HG02678 (cell line): Measurements from ENCODE around the gene PDLIM7.
A peak's percentile ranks its signal among the peaks of the same experiment; 100 is the strongest.

Experiments
- ATAC-seq: cut with Tn5 transposase; IDR thresholded peaks from one replicate; pipeline ENCODE4 v1.9.1; 2021; ENCODE audit warnings: mild to moderate bottlenecking, moderate library complexity; ENCODE audit not compliant: unreplicated experiment

Gene PDLIM7

DNA sequence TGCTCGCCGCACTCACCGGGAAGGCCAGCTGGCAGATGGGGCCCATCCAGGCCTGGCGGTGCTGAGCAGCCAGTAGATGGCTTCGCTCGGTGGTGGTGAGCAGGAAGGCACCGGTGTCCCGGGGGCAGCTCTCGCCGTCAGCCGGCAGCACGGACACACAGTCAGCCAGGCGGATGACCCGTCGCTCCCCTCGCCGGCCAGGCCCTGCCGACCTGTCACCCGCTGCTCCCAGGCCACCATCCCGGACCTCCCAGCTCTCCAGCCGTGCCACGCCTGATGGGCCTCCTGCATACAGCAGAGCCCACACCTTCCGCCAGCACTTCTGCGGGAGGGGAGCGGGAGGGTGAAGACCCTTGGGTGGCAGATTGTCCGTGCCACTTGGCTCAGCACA lies 10.8 kb upstream of the PDLIM7 start:
- no peak for ATAC-seq

DNA sequence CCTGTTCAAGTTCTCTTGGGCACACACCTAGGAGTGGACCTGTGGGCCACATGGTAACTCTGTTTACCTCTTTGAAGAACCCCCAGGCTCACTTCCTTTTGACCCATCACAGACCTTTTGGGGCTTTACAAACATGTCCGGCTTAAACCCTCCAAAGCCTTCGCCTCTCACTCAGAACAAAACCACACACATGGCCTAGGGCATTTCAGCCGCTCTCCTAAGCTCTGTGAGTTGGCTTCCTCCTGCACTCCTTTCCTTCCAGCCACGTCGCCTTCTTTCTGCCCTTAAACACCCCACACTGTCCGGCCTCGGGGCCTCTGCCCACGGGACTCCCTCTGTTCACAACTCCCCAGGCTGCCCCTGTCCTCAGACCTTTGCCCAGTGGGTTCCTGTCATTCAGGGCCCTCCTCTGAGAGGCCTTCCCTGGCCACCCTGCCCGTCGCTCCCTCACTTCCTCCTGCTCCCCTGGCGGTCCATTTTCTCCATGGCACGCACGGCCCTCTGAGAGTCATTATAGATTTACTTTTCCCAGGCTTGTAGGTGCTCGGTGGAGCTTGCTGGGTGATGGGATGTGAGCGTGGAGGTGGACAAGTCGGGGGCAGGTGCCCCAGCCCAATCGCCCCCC lies 10.3 kb upstream of the PDLIM7 start:
- no peak for ATAC-seq

DNA sequence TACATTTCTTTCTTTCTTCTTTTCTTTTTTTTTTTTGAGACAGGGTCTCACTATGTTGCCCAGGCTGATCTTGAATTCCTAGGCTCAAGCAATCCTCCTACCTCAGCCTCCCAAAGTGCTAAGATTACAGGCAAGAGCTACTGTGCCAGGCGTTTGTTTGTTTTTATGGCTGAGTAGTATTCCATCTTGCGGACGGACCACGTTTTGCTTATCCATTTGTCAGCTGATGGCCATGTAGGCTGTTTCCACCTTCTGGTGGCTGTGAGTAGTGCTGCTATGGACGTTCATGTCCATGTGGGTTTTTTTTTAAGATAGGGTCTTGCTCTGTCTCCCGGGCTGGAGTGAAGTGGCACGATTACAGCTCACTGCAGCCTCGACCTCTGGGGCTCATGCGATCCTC lies 9.8 kb upstream of the PDLIM7 start:
- ATAC-seq: no peak

DNA sequence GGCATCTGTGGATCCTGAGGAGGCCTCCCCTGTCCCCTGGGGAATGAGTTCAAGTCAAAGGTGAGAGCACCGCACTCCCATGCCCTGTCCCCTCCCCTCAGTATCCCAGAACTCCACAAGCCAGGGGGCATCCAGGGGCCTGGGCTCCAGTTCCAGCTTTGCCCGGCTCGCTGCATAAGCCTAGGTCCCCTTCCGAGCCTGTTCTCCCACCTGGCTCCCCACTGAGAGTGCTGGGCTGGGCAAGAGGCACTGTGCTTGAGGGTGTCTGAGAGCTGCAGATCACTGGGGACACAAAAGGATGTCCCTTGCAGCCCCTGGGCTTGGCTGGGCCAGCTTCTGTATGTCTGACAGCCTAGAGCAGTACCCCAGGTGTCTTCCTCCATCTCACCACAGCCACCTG lies 7.7 kb upstream of the PDLIM7 start:
- ATAC-seq: no peak

DNA sequence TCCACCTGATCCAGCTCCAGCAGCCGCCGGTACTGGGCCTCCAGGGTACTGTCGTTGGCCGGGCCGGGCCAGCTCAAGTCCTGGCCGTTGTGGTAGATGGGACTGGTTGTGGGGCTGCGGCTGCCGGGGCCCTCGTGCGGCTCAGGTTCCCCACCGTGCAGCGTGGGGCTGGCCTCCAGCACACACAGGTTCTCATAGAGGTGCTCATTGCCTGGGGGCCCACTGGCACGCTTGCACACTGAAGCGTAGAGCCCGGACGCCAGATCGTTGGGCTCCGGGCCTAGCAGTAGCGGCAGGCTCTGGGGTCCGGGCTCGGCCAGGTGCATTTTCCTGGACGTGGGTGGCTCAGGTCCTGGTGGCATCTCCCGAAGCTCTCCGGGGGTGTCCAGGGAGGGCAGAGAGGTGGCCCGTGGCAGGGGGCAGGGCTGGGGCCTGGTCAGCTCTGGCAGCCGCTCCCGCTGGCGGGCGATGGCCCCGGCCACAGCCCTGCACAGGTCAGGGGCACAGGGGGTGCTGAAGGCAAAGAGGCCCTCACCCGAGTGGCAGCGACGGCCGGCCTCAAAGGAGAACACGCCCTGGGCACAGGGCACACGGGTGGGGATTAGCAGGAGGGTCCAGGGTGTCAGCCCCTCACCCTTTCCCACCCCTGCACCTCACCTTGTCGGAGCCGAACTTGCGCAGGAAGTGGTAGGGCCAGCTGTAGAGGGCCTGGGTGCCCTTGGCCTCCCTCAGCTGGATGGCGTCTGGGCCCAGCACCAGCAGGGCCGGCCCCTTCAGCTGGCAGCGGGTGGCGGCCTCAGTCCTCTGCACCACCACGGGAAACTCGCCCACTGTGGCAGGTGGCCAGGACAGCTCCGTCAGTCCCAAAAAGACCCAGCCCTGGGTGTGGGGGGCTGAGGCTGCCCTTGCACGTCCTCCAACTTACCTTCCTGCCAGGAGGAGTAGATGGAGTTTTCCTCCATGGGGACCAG lies 7.0 kb upstream of the PDLIM7 start:
- no peak for ATAC-seq

DNA sequence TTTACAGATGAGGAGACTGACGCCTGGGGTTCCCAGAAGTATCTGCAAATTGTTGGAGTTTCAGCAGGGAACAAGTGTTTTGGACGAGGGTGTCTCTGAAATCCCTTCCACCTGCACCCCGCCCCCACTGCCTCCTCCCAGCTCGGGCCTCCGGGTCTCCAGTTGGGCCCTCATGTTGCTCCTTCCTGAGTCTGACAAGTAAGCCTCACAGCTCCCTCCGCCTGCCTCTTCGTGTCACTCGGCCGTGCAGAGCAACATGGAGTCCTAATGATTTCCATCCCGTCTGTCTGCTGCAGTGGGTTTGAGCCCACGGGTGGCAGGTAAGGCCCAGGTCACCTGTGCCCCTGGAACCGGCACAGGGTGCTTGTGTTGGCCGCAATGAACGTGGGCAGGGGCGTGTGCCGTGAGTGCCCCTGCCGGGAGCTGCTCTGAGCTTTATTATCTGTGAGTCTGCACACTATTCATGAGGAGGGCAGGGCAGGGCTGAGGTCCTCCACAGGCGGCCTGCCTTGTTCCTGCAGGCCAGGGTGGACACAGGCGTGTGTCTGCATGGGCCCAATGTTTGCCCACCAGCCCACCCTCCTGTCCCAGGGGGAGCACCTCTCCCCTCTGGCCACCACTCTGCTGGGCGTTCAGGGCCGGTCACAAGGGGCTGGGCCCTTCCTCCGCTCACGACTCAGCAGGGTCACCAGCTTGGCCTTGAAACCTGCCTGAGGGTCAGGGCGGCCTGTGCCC lies 6.1 kb upstream of the PDLIM7 start:
- no peak for ATAC-seq

DNA sequence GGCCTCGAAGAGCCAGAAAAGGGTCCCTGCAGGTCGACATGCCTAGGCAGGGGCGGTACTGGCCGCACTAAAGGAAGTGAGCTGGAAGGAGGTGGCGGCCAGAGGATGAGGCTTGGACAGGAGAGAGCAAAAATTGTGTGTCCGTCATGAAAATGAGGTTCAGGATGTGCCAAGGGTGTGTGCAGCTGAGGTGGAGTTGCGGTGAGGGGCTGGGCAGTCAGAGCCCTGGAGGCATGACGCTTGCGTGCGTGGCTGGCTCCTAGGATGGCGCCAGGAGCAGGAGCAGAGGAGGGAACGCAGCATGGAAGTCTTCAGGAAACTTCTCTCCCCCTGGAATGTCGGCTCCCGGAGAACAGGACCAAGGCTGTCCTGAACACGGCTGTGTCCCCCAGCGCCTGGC lies 5.5 kb upstream of the PDLIM7 start:
- ATAC-seq: no peak

DNA sequence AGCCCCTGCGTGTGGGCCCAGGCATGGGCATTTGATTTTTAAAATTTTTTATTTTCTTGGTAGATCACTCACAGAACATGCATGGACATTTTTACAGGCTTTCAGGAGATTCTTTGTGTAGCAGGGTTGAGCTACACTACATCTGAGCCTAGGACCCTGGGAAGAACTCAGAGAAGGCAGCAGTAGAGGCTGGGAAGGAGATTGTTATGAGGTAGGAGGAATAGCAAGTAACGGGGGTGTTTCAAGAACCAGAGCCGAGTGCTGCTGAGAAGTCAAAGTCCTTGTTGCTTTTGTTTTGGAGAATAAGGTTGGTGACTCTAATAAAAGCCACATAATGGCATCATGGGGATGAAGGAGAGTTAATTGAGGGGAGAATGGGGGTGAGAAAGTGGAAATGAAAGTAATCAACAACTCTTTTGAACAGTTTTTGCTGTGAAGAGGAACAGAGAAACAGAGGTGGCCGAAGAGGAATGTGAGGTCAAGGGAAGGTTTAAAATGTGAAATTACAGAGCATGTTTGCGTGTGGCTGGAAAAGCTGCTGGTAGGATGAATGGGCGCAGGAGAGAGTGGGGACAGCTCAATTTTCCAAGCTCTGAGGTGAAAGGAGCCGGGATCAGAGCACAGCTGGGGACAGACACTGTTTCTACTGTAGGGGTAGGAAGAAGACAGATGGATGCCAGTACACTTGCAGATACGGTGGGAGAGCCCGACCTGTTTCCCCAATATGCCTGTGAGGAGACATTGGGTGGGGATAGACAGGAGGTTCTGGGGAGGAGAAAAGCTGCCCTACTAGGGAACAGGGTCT lies 4.7 kb upstream of the PDLIM7 start:
- ATAC-seq: no peak

DNA sequence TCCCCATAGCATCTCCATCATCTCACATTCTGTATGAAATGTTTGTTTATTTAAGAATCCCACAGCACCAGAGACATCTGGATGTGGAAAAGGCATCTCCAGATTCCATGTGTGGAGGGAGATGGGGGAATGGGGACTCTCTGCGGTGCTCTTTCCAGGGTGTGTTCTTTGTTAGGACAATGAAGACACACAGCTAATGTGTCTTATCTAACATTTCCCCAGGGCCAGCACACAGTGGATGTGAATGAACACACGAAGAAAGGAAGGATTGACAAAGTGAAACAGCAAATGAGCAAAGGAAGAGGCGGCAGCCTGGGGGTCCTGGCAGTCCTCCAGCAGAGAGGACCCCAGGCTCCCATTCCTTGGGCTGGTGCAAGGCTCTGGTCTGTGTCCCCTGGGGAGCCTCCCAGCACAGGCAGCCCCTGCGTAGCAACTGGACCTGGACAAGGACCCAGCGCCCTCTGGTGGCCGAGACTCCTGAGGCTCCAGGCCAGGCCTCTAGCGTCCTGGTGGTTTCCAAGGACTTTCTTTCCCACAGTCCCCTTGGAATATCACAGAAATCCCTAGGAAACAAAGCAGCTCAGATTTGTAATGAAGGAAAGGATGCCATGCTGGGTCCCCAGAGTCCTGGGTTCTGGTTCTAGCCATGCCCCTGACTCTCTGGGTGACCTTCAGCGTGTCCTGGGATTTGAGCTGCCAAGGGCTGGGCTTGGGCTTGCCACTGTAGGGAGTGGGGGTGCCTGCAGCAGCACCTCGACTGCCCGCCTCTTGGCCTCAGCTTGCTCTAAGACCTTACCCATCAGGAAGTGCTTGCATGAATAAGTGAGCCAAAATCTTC lies 3.5 kb upstream of the PDLIM7 start:
- ATAC-seq: peak; percentile 30

DNA sequence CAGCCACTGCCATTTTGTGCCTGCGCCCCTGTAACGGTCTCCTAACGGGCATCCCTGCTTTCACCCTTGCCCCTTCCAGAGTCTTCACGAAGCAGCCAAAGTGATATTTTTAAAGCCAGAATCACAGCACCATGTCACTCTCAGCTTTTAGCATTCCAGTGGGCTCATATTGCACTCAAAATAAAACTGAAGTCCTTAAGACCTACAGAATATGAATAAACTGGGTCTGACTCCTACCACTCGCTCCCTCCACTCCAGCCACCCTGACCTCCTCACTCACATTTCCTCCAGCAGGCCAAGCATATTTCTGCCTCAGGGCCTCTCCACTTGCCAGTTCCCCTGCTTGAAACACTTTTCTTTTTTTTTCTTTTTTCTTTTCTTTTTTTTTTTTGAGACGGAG lies 2.4 kb upstream of the PDLIM7 start:
- ATAC-seq: no peak

DNA sequence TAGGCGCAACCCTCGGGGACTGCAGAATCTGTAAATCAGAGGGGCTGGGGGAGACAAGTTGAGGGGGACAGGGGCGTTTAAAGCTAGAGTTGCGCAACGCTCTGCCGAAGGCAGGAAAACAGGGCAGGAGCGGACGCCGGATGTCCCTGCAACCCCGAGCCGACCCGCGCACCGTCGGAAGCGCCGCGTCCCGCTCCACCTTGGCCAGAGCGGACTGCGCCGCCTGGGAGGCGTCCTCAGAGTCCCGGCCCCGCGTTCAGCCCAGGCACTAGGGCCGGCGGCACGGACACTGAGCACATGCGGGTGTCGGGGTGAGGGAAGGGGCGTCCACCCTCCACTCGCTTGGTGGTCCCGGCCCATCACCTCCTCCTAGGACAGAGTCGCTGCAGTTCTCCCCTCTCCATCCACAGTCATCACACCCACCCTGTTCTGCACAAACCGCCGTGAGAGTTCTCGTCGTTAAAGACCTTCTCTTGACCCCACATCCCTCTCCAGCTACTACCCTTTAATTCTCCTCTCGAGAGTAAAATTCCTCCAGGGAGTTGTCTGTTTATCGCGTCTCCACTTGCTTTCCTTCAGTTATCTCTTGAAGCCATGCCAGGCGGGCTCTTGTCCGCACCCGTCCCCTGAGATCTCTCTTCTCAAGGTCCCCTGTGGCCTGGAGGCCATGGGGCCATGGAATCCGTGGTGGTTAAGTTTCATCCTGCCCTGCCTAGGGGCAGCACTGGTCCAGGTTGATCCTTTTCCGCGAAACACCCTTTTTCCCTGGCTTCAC lies 796 bp upstream of the PDLIM7 start:
- no peak for ATAC-seq

DNA sequence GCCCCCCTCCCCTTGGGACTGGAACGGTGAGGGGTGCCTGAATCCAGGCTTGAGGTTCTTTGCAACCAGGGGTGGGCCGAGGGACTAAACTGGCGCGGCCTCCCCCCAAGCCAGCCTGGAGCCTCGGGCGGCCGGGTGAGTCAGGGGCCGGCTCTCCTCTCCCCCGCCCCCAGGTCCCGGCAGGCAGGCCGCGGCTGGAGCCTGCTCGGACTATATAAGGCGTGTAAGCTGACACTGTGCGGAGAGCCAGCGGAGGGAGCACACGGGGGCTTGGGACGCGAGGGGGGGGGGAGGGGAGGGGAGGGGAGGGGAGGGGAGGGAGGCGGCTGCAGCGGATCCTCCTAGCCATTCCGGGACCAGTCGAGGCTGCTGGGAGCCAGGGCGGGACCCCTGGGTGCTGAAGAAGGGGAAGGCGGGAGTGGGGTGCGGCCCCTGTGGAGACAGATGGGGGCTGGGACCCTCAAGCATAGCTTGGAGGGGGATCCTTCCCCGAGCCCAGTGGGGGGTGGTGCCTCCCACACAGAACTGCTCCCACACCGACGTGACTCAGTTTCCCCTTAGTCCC lies 595 bp downstream of the PDLIM7 start:
- no peak for ATAC-seq

DNA sequence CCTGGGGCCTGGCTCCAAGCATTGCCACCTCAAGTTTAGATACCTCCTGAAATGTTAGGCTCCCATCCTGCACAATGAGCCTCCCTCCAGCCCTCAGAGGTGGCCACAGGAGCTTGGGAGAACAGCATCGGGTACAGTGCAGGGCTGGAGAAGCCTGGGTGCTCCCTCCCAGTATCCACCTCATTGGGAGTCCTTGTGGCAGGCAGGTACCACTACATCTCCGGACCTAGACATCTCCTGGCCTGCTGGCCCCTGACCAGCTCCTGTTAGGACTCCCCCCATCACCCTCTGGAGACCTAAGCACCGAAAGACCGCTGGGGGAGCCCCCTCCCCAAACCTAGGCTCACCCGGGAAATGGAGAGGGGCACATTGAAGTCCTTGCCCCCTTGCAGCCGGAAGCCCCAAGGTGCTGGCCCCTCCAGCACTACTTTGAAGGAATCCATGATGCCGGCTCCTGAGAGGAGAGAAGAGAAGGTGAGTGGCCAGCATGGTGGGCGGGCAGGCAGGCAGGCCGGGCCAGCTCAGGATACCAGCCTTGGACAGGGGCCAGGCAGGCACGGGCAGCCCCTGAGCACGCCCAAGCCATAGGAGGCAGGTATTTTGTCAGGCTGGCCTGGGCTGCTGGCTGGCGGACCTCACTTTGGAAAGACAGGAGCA lies 1.2 kb downstream of the PDLIM7 start:
- no peak for ATAC-seq

DNA sequence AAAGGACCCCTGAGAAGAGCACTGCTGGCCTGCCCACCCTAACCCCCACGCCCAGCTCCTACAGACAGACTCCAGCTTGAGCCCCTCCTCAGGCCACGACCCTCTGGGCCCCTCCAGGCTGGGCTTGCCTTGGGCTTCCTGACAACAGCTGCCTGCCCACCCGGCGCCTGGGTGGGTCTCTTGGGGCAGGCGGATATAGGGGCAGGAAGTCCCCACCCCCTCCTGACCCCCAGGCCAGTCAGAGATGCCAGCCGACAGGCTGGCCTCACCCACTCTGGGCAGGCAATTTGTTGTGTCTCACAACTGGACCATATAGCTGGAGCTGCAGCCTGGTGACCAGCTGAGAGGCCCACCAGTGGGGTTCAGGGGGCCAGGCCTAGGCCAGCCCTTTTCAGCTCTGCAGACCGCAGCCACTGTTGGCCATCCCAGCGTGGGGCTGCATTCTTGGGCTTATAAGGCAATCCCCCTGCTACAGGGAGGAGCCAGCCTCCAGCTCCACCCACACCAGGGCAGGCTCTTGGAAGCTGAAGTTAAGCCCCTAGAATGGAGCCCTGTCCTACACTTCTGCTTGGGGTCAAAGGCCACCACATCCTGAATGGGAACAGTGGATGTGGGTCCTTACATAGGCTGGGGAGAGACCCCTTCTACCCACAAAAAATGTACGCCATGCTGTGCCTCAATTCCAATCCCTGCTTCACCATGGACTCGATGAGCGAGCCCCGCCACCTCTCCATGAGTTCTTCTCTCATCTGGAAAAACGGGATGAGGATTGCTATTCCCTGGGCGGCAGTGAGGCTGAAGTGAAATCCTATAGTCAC lies 2.0 kb downstream of the PDLIM7 start:
- no peak for ATAC-seq

DNA sequence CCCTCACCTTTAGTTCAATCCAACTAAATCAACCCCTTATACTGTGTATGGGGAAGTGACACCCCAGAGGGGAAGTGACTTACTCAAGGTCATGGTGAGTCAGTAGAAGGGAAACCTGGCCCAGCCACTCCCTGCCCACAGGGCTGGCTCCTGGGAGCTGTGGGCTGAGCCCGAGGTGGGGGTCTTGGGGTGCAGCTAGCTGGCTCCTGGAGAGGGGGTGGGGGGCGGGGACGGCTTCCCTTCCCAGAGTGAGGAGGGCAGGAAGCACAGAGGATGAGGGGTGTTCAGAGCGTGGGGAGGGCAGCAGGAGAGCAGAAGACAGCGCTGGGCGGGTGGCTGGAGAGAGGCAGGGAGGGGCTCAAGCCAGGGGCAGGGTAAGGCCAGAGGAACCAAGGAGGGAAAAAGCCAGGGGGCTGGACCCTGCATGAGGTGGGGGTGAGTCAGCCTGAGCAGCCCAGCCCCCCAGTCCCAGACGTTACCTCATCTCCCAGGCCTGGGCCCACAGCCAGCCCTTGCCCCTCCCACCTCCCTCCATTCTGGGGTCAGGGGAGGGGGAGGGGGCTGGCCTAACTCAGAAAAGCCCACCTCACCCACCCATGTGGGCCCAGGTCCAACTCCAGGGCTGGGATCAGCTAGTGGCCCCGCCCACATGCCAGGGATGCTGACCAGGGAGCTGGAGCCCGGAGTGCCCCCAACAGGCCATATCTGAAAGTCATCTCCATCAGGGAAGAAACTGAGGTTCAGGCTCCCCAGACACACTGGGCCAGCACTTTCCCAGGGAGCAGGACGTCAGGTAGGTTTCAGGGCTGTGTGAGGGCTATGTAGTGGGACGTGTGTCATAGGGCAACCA lies 2.8 kb downstream of the PDLIM7 start:
- no peak for ATAC-seq

DNA sequence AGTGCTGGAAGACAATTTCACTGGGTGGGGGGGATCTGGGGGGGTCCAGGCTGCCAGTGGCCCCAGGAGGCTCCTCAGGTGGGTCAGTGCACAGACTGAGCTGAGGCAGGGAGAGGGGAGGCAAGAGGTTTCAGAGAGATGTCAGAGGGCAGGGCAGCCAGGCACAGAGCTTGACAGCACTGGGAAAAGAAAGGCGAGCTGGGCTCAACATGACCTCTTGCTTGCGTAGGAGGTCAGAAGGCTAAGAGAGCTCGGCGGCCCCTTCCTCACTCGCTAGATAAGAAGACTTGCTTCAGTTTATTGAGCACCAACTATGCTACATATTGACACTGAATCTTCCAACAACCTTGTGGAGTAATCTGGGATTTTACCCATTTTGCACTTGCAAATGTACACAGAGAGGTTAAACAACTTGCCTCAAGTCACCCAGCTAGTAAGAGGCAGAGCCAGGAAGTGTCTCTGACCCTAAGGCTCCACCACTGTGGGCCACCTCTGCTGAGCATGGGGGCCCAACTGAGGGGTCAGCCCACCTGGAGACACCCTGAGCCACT lies 3.5 kb downstream of the PDLIM7 start:
- no peak for ATAC-seq
